WTC11 (cell line): ENCODE data around the gene CA7. TPM values are rescaled to one million over a fixed set of nuclear protein-coding genes. Genes with fewer than 3 reads are reported as not detected.

Experiments
- ATAC-seq: fragments of 200-7000 bp; cut with Tn5 transposase; 2 replicates; pipeline ENCODE4 v1.10.0; 2021; ENCODE audit warnings: mild to moderate bottlenecking, moderate library complexity
- CTCF ChIA-PET: fragments of 300-600 bp; sonication (Branson Sonifier 250); formaldehyde crosslinking; loops from one replicate; lab custom pipeline; 2021; ENCODE audit warnings: antibody characterized with exemption; lab: Charles Lee
- POLR2A ChIA-PET: fragments of 350-600 bp; sonication (Branson Sonifier 250); formaldehyde crosslinking; loops from one replicate; lab custom pipeline; 2021; ENCODE audit warnings: antibody characterized with exemption; lab: Charles Lee
- DNase-seq: peaks from one replicate; pipeline ENCODE4 v3.0.0; 2021; ENCODE audit warnings: low spot score
- H3K27ac Mint-ChIP-seq: 2 replicates; pipeline ENCODE4 v1.8.0; 2021; ENCODE audit warnings: mixed read lengths
- H3K27me3 Mint-ChIP-seq: 2 replicates; pipeline ENCODE4 v1.8.0; 2021; ENCODE audit warnings: low read depth, mild to moderate bottlenecking, moderate library complexity, mixed read lengths
- H3K36me3 Mint-ChIP-seq: 2 replicates; pipeline ENCODE4 v1.8.0; 2021; ENCODE audit warnings: mixed read lengths
- H3K4me1 Mint-ChIP-seq: 2 replicates; pipeline ENCODE4 v1.8.0; 2022; ENCODE audit warnings: mixed read lengths
- H3K4me3 Mint-ChIP-seq: 2 replicates; pipeline ENCODE4 v1.8.0; 2021; ENCODE audit warnings: mild to moderate bottlenecking, moderate library complexity, mixed read lengths
- H3K9me3 Mint-ChIP-seq: 2 replicates; pipeline ENCODE4 v1.8.0; 2021; ENCODE audit warnings: mixed read lengths
- CBFB ChIP-seq: sonication (generic); formaldehyde crosslinking; IDR thresholded peaks from 2 replicates; pipeline ENCODE4 v1.8.1; 2022; ENCODE audit warnings: mild to moderate bottlenecking, low read depth, missing genetic modification reagents
- FOXP1 ChIP-seq: sonication (generic); formaldehyde crosslinking; IDR thresholded peaks from 2 replicates; pipeline ENCODE4 v1.8.0; 2022; ENCODE audit warnings: missing genetic modification reagents, mild to moderate bottlenecking, moderate library complexity, borderline replicate concordance
- FOXP4 ChIP-seq: sonication (generic); formaldehyde crosslinking; IDR thresholded peaks from 2 replicates; pipeline ENCODE4 v1.8.0; 2022; ENCODE audit warnings: mild to moderate bottlenecking, missing genetic modification reagents
- GRHL2 ChIP-seq: fragments of 250-450 bp; sonication (Bioruptor Pico); IDR thresholded peaks from 2 replicates; pipeline ENCODE4 v1.8.0; 2022; ENCODE audit warnings: mild to moderate bottlenecking, moderate library complexity; ENCODE audit not compliant: insufficient replicate concordance, severe bottlenecking
- IRF1 ChIP-seq: sonication (generic); formaldehyde crosslinking; IDR thresholded peaks from 2 replicates; pipeline ENCODE4 v1.8.0; 2023; ENCODE audit warnings: missing genetic modification reagents
- MYBL2 ChIP-seq: sonication (generic); formaldehyde crosslinking; IDR thresholded peaks from 2 replicates; pipeline ENCODE4 v1.8.1; 2023; ENCODE audit warnings: mild to moderate bottlenecking, moderate library complexity, missing genetic modification reagents
- NR2C2 ChIP-seq: sonication (generic); formaldehyde crosslinking; IDR thresholded peaks from 2 replicates; pipeline ENCODE4 v1.8.0; 2022; ENCODE audit warnings: mild to moderate bottlenecking, missing genetic modification reagents
- NR3C1 ChIP-seq: sonication (generic); formaldehyde crosslinking; conservative IDR thresholded peaks from 2 replicates; pipeline ENCODE4 v1.8.1; 2023; ENCODE audit warnings: low read depth, mild to moderate bottlenecking, missing genetic modification reagents
- RORB ChIP-seq: fragments of 250-450 bp; sonication (Bioruptor Pico); IDR thresholded peaks from 2 replicates; pipeline ENCODE4 v1.9.0; 2021; ENCODE audit warnings: mild to moderate bottlenecking
- SMAD4 ChIP-seq: sonication (generic); formaldehyde crosslinking; IDR thresholded peaks from 2 replicates; pipeline ENCODE4 v1.8.0; 2022; ENCODE audit warnings: mild to moderate bottlenecking, missing genetic modification reagents
- SP1 ChIP-seq: sonication (generic); formaldehyde crosslinking; conservative IDR thresholded peaks from 2 replicates; pipeline ENCODE4 v1.8.1; 2022; ENCODE audit warnings: missing genetic modification reagents
- USF1 ChIP-seq: sonication (generic); formaldehyde crosslinking; IDR thresholded peaks from 2 replicates; pipeline ENCODE4 v1.8.0; 2022; ENCODE audit warnings: mild to moderate bottlenecking, missing genetic modification reagents
- ZBTB43 ChIP-seq: sonication (generic); formaldehyde crosslinking; IDR thresholded peaks from 2 replicates; pipeline ENCODE4 v1.8.1; 2023; ENCODE audit warnings: mild to moderate bottlenecking, missing genetic modification reagents
- ZNF138 ChIP-seq: sonication (generic); formaldehyde crosslinking; conservative IDR thresholded peaks from 2 replicates; pipeline ENCODE4 v1.8.1; 2022; ENCODE audit warnings: mild to moderate bottlenecking, moderate library complexity, missing genetic modification reagents
- ZNF219 ChIP-seq: sonication (generic); formaldehyde crosslinking; IDR thresholded peaks from 2 replicates; pipeline ENCODE4 v1.8.0; 2023; ENCODE audit warnings: missing genetic modification reagents, mild to moderate bottlenecking, borderline replicate concordance
- ZNF232 ChIP-seq: sonication (generic); formaldehyde crosslinking; IDR thresholded peaks from 2 replicates; pipeline ENCODE4 v1.8.0; 2022; ENCODE audit warnings: mild to moderate bottlenecking, missing genetic modification reagents
- ZNF263 ChIP-seq: sonication (generic); formaldehyde crosslinking; IDR thresholded peaks from 2 replicates; pipeline ENCODE4 v1.8.1; 2022; ENCODE audit warnings: low read depth, mild to moderate bottlenecking, moderate library complexity, missing genetic modification reagents
- ZNF317 ChIP-seq: sonication (generic); formaldehyde crosslinking; IDR thresholded peaks from 2 replicates; pipeline ENCODE4 v1.8.1; 2023; ENCODE audit warnings: low read depth, mild to moderate bottlenecking, moderate library complexity, missing genetic modification reagents, borderline replicate concordance
- ZNF512 ChIP-seq: sonication (generic); formaldehyde crosslinking; IDR thresholded peaks from 2 replicates; pipeline ENCODE4 v1.8.1; 2022; ENCODE audit warnings: missing genetic modification reagents, borderline replicate concordance
- total RNA-seq: library from RNA; stranded (reverse); gene quantifications from 3 replicates; pipeline ENCODE4 v1.2.3, GENCODE V29; 2021

Gene CA7
- total RNA-seq, 1 experiment from 2014 or later: 1.6 TPM

GRCh38 chr16:66889622-66890021, 45.4 kb downstream of the CA7 start (continued):
- TF ChIP-seq ZNF263 (no peak), GRHL2 (CRISPR knock-in tag) (no peak), FOXP1 (CRISPR knock-in tag) (no peak), CBFB (CRISPR knock-in tag) (no peak), NR3C1 (no peak), SP1 (CRISPR knock-in tag) (no peak)

- POLR2A ChIA-PET: no interaction called here
- no peak for ATAC-seq
Observed at GRCh38 chr16:66890799-66891198, 46.6 kb downstream of the CA7 start.

More at GRCh38 chr16:66890799-66891198, 46.6 kb downstream of the CA7 start:
- peaks cover 13% of the 10 kb centered on the region for H3K4me1 Mint-ChIP-seq
- CTCF ChIA-PET: interaction anchor here (1.0 to 11.5 kb wide), 4 partner anchors 18 to 60 kb away, joined by 3 to 175 read pairs (median 8); partner anchors contain the start of genes NAE1 and RRAD
- no peak for TF ChIP-seq ZNF512
- no peak for TF ChIP-seq ZNF219
- no peak for TF ChIP-seq IRF1
- TF ChIP-seq NR2C2 (CRISPR knock-in tag): no peak
- no peak for TF ChIP-seq USF1 (CRISPR knock-in tag)
- TF ChIP-seq ZNF232 (CRISPR knock-in tag): no peak
- no peak for TF ChIP-seq ZNF138 (CRISPR knock-in tag)
- TF ChIP-seq SMAD4 (CRISPR knock-in tag): no peak
- TF ChIP-seq RORB (CRISPR knock-in tag): no peak
- TF ChIP-seq FOXP4 (CRISPR knock-in tag): no peak
- no peak for TF ChIP-seq MYBL2 (CRISPR knock-in tag)
- TF ChIP-seq ZNF317 (CRISPR knock-in tag): no peak
- TF ChIP-seq ZBTB43 (CRISPR knock-in tag): no peak
- H3K4me3 Mint-ChIP-seq: no peak overlapping the region
- no peak for DNase-seq
- H3K36me3 Mint-ChIP-seq: peaks cover 5% of the 10 kb centered on the region
- H3K9me3 Mint-ChIP-seq: no peaks in the 10 kb centered on the region
- no peaks in the 10 kb centered on the region for H3K27me3 Mint-ChIP-seq
- no peak overlapping the region for H3K27ac Mint-ChIP-seq
